Suprapubic skin (tissue), 3 donors: ENCODE results near the gene BMPER.

ENCODE experiments used
- CTCF ChIP-seq, 2 donors: fragments of 200-600 bp in 1 of 2; fragments of 450-650 bp in 1 of 2; sonication (generic) in 1 of 2; IDR thresholded peaks; one replicate each; pipeline ENCODE4 v1.5.1; 2016 to 2019; ENCODE audit warnings: antibody characterized with exemption in 2 of 2, mild to moderate bottlenecking in 1 of 2, moderate library complexity in 1 of 2
- EP300 ChIP-seq: sonication (generic); formaldehyde crosslinking; IDR thresholded peaks from one replicate; pipeline ENCODE4 v1.6.1; 2017; ENCODE audit warnings: antibody characterized with exemption
- POLR2A ChIP-seq, 2 donors: fragments of 450-650 bp; IDR thresholded peaks; one replicate each; pipeline ENCODE4 v1.6.1; 2017; ENCODE audit warnings: antibody characterized with exemption in 2 of 2, mild to moderate bottlenecking in 2 of 2, moderate library complexity in 2 of 2

GRCh38 chr7:34121366-34121765 lies 216.0 kb downstream of the BMPER start:
- TF ChIP-seq POLR2A (IDR thresholded peaks at IDR 0.05) (no peak), CTCF (IDR thresholded peaks at IDR 0.05) (no peak), EP300 (no peak)
